ENCODE measurements around the gene FHIT.

DNA sequence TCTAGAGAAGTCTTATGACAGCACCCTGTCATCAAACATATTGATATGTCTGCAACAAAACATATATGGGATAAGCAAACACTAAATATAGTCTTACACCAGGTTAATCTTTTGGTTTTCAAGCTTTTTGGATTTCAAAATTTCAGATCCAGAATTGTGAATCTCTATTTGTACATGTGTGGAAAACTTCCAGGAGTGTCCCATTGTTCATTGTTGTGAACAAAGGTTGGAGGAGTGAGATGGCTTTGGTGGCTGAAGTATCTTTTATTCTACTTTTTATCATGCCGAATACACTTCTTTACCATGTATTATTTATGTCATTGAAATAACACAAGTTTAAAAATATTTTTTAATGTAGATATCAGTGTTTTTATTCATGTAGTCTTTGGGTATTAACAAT lies 5.9 kb upstream of the FHIT start:
- TF ChIP-seq, protein P1, sequence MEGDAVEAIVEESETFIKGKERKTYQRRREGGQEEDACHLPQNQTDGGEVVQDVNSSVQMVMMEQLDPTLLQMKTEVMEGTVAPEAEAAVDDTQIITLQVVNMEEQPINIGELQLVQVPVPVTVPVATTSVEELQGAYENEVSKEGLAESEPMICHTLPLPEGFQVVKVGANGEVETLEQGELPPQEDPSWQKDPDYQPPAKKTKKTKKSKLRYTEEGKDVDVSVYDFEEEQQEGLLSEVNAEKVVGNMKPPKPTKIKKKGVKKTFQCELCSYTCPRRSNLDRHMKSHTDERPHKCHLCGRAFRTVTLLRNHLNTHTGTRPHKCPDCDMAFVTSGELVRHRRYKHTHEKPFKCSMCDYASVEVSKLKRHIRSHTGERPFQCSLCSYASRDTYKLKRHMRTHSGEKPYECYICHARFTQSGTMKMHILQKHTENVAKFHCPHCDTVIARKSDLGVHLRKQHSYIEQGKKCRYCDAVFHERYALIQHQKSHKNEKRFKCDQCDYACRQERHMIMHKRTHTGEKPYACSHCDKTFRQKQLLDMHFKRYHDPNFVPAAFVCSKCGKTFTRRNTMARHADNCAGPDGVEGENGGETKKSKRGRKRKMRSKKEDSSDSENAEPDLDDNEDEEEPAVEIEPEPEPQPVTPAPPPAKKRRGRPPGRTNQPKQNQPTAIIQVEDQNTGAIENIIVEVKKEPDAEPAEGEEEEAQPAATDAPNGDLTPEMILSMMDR (IDR thresholded peaks at IDR 0.05) = no peak
- TF ChIP-seq POLR2A (IDR thresholded peaks at IDR 0.05) = no peak
- TF ChIP-seq EP300 (IDR thresholded peaks at IDR 0.05) = no peak

Data from ovary (tissue), 3 donors.